NCI-H146 treated with DMSO at 0.1 percent for 48 hours (cell line): ENCODE data around the gene CFDP1.
"Not testable (repeated sequence)": the region's sequence is repeated elsewhere in the genome, so short reads cannot be mapped to it uniquely, and the experiment has no call there.

Source experiments
- DNase-seq: peaks from one replicate; lab custom pipeline; 2025; ENCODE audit not compliant: unreplicated experiment; lab: John Stamatoyannopoulos, UW

Gene CFDP1

GRCh38 chr16:75459691-75460090, 26.4 kb upstream of the CFDP1 start:
- DNase-seq: no peak

- no peak for DNase-seq
Measured at GRCh38 chr16:75458439-75458838, 25.1 kb upstream of the CFDP1 start.

- peak; percentile 7 for DNase-seq
Measured at GRCh38 chr16:75458029-75458428, 24.7 kb upstream of the CFDP1 start.

GRCh38 chr16:75457485-75458021, 24.2 kb upstream of the CFDP1 start:
- DNase-seq: no peak

- no peak for DNase-seq
Measured at GRCh38 chr16:75456971-75457370, 23.7 kb upstream of the CFDP1 start.

- DNase-seq: not testable (repeated sequence)
Measured at GRCh38 chr16:75456486-75456885, 23.2 kb upstream of the CFDP1 start.

GRCh38 chr16:75455677-75456076, 22.4 kb upstream of the CFDP1 start:
- no peak for DNase-seq

GRCh38 chr16:75452464-75453190, 19.3 kb upstream of the CFDP1 start:
- no peak for DNase-seq

- no peak for DNase-seq
Measured at GRCh38 chr16:75446416-75446815, 13.1 kb upstream of the CFDP1 start.

GRCh38 chr16:75445298-75445697, 12.0 kb upstream of the CFDP1 start:
- DNase-seq: no peak

- DNase-seq: no peak
Measured at GRCh38 chr16:75443298-75443697, 10.0 kb upstream of the CFDP1 start.

- peak; percentile 75 for DNase-seq
Measured at GRCh38 chr16:75433732-75434413, 570 bp upstream of the CFDP1 start.

- no peak for DNase-seq
Measured at GRCh38 chr16:75429621-75430403, 3.5 kb downstream of the CFDP1 start.

GRCh38 chr16:75426524-75426923, 6.8 kb downstream of the CFDP1 start:
- DNase-seq: not testable (repeated sequence)

GRCh38 chr16:75424105-75424762, 9.1 kb downstream of the CFDP1 start:
- not testable (repeated sequence) for DNase-seq

- DNase-seq: no peak
Measured at GRCh38 chr16:75423723-75424104, 9.6 kb downstream of the CFDP1 start.

- DNase-seq: no peak
Measured at GRCh38 chr16:75421820-75422126, 11.5 kb downstream of the CFDP1 start.

- peak; percentile 4 for DNase-seq
Measured at GRCh38 chr16:75420987-75421819, 12.1 kb downstream of the CFDP1 start.

GRCh38 chr16:75416904-75417565, 16.3 kb downstream of the CFDP1 start:
- no peak for DNase-seq
